ENCODE measurements around the gene RALBP1. TPM values are rescaled to one million over a fixed set of nuclear protein-coding genes. Genes with fewer than 3 reads are reported as not detected.

Gene RALBP1
- total RNA-seq, 1 experiment from 2014 or later, result 70.0 TPM

GRCh38 chr18:9495465-9495864 is 20.2 kb downstream of the RALBP1 start:
- DNase-seq (ENCODE audit: low read depth, low spot score) (no peak), ATAC-seq (no peak)
- no peaks in the 10 kb centered on the region for H3K9me3 ChIP-seq (ENCODE audit: control insufficient read depth, insufficient read depth, low read depth, low read length)
- H3K36me3 ChIP-seq (ENCODE audit: control insufficient read depth, insufficient read depth, low read length), result no peaks in the 10 kb centered on the region
- 0 out of 2 replicates have a peak, but pooled peaks cover 5% of the 10 kb centered on the region for H3K4me1 ChIP-seq (ENCODE audit: control insufficient read depth, insufficient read depth, low read length)
- H3K27me3 ChIP-seq (ENCODE audit: control insufficient read depth, insufficient read depth, low read length), result no peaks in the 10 kb centered on the region
- H3K27ac ChIP-seq (ENCODE audit: low read length), result no peak overlapping the region
- in situ Hi-C loops (cut with HindIII; ENCODE audit: low pct_unique_long_range_greater_than_20kb, low sequenced_read_pairs), result no loop called here
- BruUV-seq (replicated peaks), result no TSS peak
- TF ChIP-seq POLR2AphosphoS5 (IDR thresholded peaks at IDR 0.05; ENCODE audit: low read depth, low read length), result no peak
- no peak for TF ChIP-seq TCF7L2 (IDR thresholded peaks at IDR 0.05; ENCODE audit: low read depth, low read length)
- no peak for TF ChIP-seq SIN3A (IDR thresholded peaks at IDR 0.05; ENCODE audit: borderline replicate concordance, insufficient read depth, low read depth, low read length)
- no peak for TF ChIP-seq REST (IDR thresholded peaks at IDR 0.05; ENCODE audit: insufficient read depth in 1 of 2, low read depth in 2 of 2, low read length in 1 of 2)
- TF ChIP-seq CTCF (IDR thresholded peaks at IDR 0.05), result no peak
- no peak overlapping the region for H3K4me3 ChIP-seq (ENCODE audit: low read depth in 2 of 2, low read length in 2 of 2)
- intact Hi-C loops (cut with micrococcal nuclease; ENCODE audit: unreplicated experiment), result no loop called here
- POLR2A ChIA-PET, result no interaction called here
- CTCF ChIA-PET, result no interaction called here

- Histone ChIP-seq H3K36me3 (ENCODE audit: control insufficient read depth, insufficient read depth, low read length) (no peaks in the 10 kb centered on the region), H3K27ac (ENCODE audit: low read length) (no peak overlapping the region), H3K9me3 (ENCODE audit: control insufficient read depth, insufficient read depth, low read depth, low read length) (0 out of 2 replicates have a peak, but pooled peaks cover 2% of the 10 kb centered on the region), H3K4me3 (ENCODE audit: low read depth in 2 of 2, low read length in 2 of 2) (no peak overlapping the region), H3K27me3 (ENCODE audit: control insufficient read depth, insufficient read depth, low read length) (no peaks in the 10 kb centered on the region), H3K4me1 (ENCODE audit: control insufficient read depth, insufficient read depth, low read length) (0 out of 2 replicates have a peak, but pooled peaks cover 5% of the 10 kb centered on the region)
- in situ Hi-C loops (cut with HindIII; ENCODE audit: low pct_unique_long_range_greater_than_20kb, low sequenced_read_pairs) (no loop called here), intact Hi-C loops (cut with micrococcal nuclease; ENCODE audit: unreplicated experiment) (no loop called here)
- BruUV-seq (replicated peaks), result no TSS peak
- ChIA-PET POLR2A (no interaction called here), CTCF (no interaction called here)
- ATAC-seq, result no peak
- DNase-seq (ENCODE audit: low read depth, low spot score), result no peak
- no peak for TF ChIP-seq SIN3A (IDR thresholded peaks at IDR 0.05; ENCODE audit: borderline replicate concordance, insufficient read depth, low read depth, low read length)
- no peak for TF ChIP-seq CTCF (IDR thresholded peaks at IDR 0.05)
- TF ChIP-seq REST (IDR thresholded peaks at IDR 0.05; ENCODE audit: insufficient read depth in 1 of 2, low read depth in 2 of 2, low read length in 1 of 2), result no peak
- no peak for TF ChIP-seq TCF7L2 (IDR thresholded peaks at IDR 0.05; ENCODE audit: low read depth, low read length)
- no peak for TF ChIP-seq POLR2AphosphoS5 (IDR thresholded peaks at IDR 0.05; ENCODE audit: low read depth, low read length)
These were observed 20.8 kb downstream of the RALBP1 start for GRCh38 chr18:9495916-9496705.

Data from Panc1 (cell line).